Fibroblast of the aortic adventitia (primary cell): ENCODE data around the gene ASAP3. TPM values are rescaled to one million over a fixed set of nuclear protein-coding genes. Genes with fewer than 3 reads are reported as not detected.
A peak's percentile ranks its signal among the peaks of the same experiment; 100 is the strongest.

Source experiments
- DNase-seq: peaks from one replicate; pipeline ENCODE4 v3.0.0-alpha.2; 2010; ENCODE audit warnings: low read depth
- H3K4me3 ChIP-seq: 2 replicates; pipeline ENCODE4 v1.5.1; 2011; ENCODE audit warnings: low read depth, mild to moderate bottlenecking, control low read depth, low read length, moderate library complexity
- total RNA-seq: library from RNA; depleted of rRNA; stranded (reverse); fragments of >200 nt; gene quantifications from 2 replicates; pipeline ENCODE4 v1.2.3, GENCODE V29; 2012; ENCODE audit warnings: low replicate concordance
- TF ChIP-seq, protein P1 (sequence below): IDR thresholded peaks from 2 replicates; pipeline ENCODE4 v1.5.1; 2011; ENCODE audit warnings: mild to moderate bottlenecking, low read length, control low read depth, inconsistent platforms; ENCODE audit not compliant: insufficient read depth

ASAP3 gene
- total RNA-seq, 1 donor: 46.9 TPM

DNA sequence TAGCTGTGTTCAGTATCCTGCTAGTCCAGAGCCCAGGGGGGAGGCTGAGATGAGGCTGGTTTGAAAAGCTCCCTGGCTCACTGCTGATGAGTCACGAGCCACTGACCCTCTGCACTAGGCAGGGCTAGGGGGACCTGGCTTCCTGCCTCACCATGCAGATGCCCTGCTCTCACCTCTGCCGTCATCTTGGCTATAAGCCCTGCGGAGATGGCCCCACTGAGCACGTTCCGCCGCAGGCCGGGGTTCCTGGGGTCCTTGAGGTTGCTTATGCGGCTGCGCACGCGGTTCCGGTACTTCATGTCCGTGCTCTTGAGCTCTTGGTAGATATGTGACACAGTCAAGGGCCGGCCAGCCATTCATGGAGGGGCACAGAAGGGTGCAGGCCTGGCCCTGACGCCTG lies 90.3 kb downstream of the ASAP3 start:
- DNase-seq: peak; percentile 71
- TF ChIP-seq, protein P1, sequence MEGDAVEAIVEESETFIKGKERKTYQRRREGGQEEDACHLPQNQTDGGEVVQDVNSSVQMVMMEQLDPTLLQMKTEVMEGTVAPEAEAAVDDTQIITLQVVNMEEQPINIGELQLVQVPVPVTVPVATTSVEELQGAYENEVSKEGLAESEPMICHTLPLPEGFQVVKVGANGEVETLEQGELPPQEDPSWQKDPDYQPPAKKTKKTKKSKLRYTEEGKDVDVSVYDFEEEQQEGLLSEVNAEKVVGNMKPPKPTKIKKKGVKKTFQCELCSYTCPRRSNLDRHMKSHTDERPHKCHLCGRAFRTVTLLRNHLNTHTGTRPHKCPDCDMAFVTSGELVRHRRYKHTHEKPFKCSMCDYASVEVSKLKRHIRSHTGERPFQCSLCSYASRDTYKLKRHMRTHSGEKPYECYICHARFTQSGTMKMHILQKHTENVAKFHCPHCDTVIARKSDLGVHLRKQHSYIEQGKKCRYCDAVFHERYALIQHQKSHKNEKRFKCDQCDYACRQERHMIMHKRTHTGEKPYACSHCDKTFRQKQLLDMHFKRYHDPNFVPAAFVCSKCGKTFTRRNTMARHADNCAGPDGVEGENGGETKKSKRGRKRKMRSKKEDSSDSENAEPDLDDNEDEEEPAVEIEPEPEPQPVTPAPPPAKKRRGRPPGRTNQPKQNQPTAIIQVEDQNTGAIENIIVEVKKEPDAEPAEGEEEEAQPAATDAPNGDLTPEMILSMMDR: no peak
- no peak overlapping the region for H3K4me3 ChIP-seq

DNA sequence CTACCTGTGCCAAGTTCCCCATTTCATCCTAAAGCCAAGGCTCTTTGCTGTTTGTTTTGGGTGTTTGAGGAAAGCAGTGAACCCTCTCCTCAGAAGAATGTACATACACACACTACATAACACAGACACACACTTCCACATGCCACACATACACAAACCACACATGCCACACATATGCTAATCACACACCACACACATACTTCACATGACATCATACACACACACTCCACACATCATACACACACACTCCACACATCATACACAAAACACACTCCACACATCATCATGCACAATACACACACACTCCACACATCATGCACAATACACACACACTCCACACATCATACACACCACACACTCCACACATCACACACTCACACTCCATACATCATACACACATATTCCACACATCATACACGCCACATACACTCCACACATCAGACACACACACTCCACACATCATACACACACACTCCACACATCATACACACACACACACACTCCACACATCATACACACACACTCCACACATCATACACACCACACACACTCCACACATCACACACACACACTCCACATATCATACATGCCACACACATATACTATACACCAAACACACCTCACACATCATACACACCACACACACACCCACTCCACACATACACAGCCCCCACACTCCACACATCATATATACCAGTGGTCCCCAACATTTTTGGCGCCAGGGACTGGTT lies 91.7 kb downstream of the ASAP3 start:
- TF ChIP-seq, protein P1: no peak
- DNase-seq: no peak
- H3K4me3 ChIP-seq: no peak overlapping the region

DNA sequence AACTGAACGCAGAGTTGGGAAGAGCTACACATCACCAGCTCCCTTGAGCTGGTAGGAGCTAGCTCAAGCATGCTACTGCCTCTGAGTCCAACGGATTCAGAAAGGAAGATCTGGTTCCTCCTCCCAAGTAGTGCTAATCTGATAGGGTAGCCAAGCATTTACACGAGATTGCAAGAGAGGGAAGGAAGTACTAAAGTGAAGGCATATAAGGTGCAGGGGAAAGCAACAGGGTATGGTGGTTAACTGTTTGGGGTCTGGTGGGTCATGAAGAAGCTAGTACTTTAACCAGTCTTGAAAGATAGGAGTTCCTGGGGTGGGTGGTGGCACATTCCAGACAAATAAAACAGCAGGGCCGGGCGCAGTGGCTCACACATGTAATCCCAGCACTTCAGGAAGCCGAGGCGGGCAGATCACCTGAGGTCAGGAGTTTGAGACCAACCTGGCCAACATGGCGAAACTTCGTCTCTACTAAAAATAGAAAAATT lies 94.1 kb downstream of the ASAP3 start:
- TF ChIP-seq, protein P1: no peak
- no peak for DNase-seq
- no peak overlapping the region for H3K4me3 ChIP-seq

DNA sequence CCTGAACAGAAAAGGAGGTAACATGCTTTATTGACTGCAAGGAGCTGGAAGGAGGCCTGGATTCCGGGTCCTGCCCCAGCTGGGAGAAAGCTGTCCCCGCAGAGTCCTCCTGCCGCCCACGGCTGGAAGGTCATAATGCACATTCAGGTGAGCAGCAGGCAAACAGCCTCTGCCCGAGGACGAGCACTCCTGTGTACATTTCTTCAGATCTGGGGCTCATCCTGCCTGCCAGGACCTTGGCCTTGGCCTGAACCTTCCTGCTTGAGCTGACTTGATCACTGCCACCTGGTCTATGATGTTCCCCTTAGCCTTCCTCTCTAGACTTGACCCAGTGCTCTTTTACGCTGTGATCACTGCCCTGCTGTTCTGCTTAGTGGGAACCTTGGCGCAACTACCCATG lies 96.5 kb downstream of the ASAP3 start:
- TF ChIP-seq, protein P1: no peak
- H3K4me3 ChIP-seq: no peak overlapping the region
- DNase-seq: no peak

DNA sequence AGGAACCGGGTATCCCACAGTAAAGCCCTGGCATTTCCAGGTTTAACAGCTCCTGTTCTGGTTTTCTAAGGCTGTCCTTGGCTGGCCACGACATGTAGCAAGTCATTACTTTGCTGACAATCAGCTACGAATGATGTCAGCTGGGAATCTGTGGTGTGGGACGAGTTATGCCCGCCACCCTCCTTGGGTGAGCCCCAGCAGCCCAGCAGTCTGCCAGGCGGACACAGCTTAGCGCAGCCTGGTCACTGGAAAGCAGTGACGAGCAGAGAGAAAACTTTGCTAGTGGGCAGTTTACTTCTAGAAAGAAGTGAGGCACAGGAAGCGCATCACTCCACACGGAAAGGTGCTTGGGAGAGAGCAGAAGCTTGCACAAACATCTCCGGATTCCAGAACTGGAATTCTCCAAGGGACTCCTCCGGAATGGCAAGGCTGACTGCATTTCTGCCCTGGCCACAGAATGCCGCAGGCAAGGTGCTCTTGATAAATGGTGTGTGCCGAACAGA lies 98.8 kb downstream of the ASAP3 start:
- TF ChIP-seq, protein P1: no peak
- no peak for DNase-seq
- no peak overlapping the region for H3K4me3 ChIP-seq

DNA sequence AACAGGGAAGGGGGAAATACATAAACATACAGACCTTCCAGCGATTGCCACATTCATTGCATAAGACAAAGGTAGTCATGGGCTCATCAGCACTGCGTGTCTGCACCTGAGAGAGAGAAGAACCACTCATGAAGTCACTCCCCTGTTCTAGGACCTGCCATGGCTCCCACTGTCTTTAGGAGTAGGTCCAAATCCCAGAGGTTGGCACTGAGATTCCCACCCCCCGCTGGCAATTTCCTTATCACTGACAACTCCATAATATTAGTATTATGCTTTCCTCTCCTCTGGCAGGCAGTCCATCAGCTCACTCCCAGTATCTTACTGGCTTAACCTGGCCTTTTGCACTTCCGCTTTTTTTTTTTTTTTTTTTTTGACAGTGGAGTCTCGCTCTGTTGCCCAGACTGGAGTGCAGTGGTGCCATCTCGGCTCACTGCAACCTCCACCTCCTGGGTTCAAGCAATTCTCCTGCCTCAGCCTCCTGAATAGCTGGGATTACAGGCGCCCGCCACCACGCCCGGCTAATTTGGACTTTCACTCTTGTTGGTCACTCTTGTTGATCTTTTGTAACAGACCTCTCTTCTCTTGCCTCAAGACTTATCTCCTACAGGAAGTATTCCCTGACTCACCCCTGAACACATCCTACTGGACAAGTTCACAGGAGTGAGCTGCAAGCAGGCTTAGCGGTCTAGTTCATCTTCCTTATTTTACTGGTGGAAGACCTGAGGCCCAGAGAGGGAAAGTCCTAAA lies 99.5 kb downstream of the ASAP3 start:
- TF ChIP-seq, protein P1: no peak
- no peak overlapping the region for H3K4me3 ChIP-seq
- DNase-seq: peak; percentile 69
